ENCODE measurements around the gene HYKK. TPM values are rescaled to one million over a fixed set of nuclear protein-coding genes. Genes with fewer than 3 reads are reported as not detected.

The HYKK gene
- polyA plus RNA-seq, 2 of the 4 experiments (the other 2 are of a cell fraction): 5.5 to 12.9 TPM

DNA sequence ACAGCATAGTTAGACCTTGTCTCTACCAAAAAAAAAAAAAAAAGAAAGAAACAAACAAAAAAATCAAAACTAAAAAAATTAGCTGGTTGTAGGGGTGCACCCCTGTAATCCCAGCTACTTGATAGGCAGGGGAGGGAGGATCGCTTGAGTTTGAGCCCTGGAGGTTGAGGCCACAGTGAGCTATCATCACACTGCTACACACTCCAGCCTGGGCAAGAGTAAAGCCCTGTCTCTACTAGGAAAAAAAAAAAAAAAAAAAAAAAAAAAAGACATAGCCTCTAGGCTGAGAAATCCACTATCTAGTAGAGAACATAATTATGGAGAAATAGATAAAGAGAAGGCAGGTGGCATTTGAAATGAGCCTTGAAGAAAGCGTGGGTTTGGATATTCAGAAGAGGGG lies 55.7 kb downstream of the HYKK start (continued):
- TF ChIP-seq, protein P1, sequence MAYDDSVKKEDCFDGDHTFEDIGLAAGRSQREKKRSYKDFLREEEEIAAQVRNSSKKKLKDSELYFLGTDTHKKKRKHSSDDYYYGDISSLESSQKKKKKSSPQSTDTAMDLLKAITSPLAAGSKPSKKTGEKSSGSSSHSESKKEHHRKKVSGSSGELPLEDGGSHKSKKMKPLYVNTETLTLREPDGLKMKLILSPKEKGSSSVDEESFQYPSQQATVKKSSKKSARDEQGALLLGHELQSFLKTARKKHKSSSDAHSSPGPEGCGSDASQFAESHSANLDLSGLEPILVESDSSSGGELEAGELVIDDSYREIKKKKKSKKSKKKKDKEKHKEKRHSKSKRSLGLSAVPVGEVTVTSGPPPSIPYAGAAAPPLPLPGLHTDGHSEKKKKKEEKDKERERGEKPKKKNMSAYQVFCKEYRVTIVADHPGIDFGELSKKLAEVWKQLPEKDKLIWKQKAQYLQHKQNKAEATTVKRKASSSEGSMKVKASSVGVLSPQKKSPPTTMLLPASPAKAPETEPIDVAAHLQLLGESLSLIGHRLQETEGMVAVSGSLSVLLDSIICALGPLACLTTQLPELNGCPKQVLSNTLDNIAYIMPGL (CRISPR knock-in tag; IDR thresholded peaks at IDR 0.05; ENCODE audit: borderline replicate concordance): no peak
- TF ChIP-seq NFE2L2 (conservative IDR thresholded peaks at IDR 0.05; ENCODE audit: low read length) (no peak), CHD2 (IDR thresholded peaks at IDR 0.05; ENCODE audit: low read length, partially characterized antibody) (no peak), EHMT2 (IDR thresholded peaks at IDR 0.05; ENCODE audit: low read depth) (no peak), CBX8 (IDR thresholded peaks at IDR 0.05) (no peak)

DNA sequence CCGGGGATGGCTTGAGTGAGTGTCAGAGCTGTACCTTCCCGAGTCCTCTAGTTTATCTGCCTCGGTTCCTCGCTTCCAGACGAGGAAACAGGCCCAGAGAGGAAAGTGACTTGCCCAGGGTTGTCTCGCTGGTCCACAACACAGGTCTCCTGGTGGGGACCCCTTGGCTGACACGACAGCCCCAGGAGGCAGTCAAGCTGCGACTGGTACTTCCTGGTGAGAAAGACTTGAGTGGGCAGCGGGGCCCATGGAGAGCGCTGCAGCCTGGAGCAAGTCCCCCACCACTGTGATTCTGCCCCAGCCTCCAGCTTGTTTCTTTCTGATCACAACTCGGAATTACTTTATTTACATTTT lies 57.3 kb downstream of the HYKK start:
- peak; percentile 7 to 9; a peak in 4 of 6 replicates for ATAC-seq
- peaks cover 10% of the 10 kb centered on the region for H3K4me1 ChIP-seq
- DNase-seq (ENCODE audit: low read depth in 1 of 2, low spot score in 1 of 2): no peak
- no peaks in the 10 kb centered on the region for H3K9me3 ChIP-seq
- FAIRE-seq: no peak
- H3K27ac ChIP-seq: peak overlapping the region; percentile 41 to 94
- no peak for TF ChIP-seq POLR2AphosphoS2 (conservative IDR thresholded peaks at IDR 0.05; ENCODE audit: low read length)
- TF ChIP-seq ZSCAN20 (CRISPR knock-in tag; IDR thresholded peaks at IDR 0.05): no peak
- TF ChIP-seq, protein P1 (CRISPR knock-in tag; IDR thresholded peaks at IDR 0.05; ENCODE audit: borderline replicate concordance): no peak
- no peak for TF ChIP-seq HEYL (CRISPR knock-in tag; IDR thresholded peaks at IDR 0.05)
- TF ChIP-seq, protein P2, sequence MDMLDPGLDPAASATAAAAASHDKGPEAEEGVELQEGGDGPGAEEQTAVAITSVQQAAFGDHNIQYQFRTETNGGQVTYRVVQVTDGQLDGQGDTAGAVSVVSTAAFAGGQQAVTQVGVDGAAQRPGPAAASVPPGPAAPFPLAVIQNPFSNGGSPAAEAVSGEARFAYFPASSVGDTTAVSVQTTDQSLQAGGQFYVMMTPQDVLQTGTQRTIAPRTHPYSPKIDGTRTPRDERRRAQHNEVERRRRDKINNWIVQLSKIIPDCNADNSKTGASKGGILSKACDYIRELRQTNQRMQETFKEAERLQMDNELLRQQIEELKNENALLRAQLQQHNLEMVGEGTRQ (IDR thresholded peaks at IDR 0.05): no peak
- TF ChIP-seq, protein P3, sequence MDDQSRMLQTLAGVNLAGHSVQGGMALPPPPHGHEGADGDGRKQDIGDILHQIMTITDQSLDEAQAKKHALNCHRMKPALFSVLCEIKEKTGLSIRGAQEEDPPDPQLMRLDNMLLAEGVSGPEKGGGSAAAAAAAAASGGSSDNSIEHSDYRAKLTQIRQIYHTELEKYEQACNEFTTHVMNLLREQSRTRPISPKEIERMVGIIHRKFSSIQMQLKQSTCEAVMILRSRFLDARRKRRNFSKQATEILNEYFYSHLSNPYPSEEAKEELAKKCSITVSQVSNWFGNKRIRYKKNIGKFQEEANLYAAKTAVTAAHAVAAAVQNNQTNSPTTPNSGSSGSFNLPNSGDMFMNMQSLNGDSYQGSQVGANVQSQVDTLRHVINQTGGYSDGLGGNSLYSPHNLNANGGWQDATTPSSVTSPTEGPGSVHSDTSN (IDR thresholded peaks at IDR 0.05): no peak
- TF ChIP-seq MAZ (IDR thresholded peaks at IDR 0.05; ENCODE audit: borderline replicate concordance, low read depth, low read length): no peak
- no peak for TF ChIP-seq RARB (CRISPR knock-in tag; IDR thresholded peaks at IDR 0.05)
- TF ChIP-seq HDAC2 (IDR thresholded peaks at IDR 0.05): no peak
- TF ChIP-seq RCOR1 (IDR thresholded peaks at IDR 0.05; ENCODE audit: low read depth, low read length): no peak
- no peak for TF ChIP-seq CHD2 (IDR thresholded peaks at IDR 0.05; ENCODE audit: low read length, partially characterized antibody)
- no peak for TF ChIP-seq MAFK (IDR thresholded peaks at IDR 0.05; ENCODE audit: partially characterized antibody)
- no peak for TF ChIP-seq ESRRA (IDR thresholded peaks at IDR 0.05; ENCODE audit: borderline replicate concordance, low read length)
- no peak for TF ChIP-seq RAD21 (conservative IDR thresholded peaks at IDR 0.05 in 1 of 2, IDR thresholded peaks at IDR 0.05 in 1 of 2)
- peak overlapping the region; percentile 71 for H3K4me2 ChIP-seq
- WGBS (ENCODE audit: missing lambda C conversion rate): 81% methylated on average over 11 of the region's 11 CpGs
- CTCF ChIA-PET: interaction anchor here (0.6 to 3.2 kb wide), 13 partner anchors 8 to 187 kb away, joined by 3 to 25 read pairs (median 5); partner anchors contain the start of genes HYKK and PSMA4
- peak overlapping the region; percentile 73; the same call in 2 of the 3 replicates for H3K4me3 ChIP-seq
- POLR2A ChIA-PET: interaction anchor here (0.6 to 2.6 kb wide), 12 partner anchors 9 to 265 kb away, joined by 3 to 69 read pairs (median 8); partner anchors contain the start of genes HYKK, IREB2, PSMA4 and SKIC8
